Neural crest cell (in vitro differentiated cells): Measurements from ENCODE around the gene GPR15LG. TPM values are rescaled to one million over a fixed set of nuclear protein-coding genes. Genes with fewer than 3 reads are reported as not detected.
"Not testable (repeated sequence)": the region's sequence is repeated elsewhere in the genome, so short reads cannot be mapped to it uniquely, and the experiment has no call there.

Experiments
- DNase-seq: peaks from one replicate; pipeline ENCODE4 v3.0.0; 2021; ENCODE audit warnings: low read depth, mixed read lengths, low spot score
- H3K27ac Mint-ChIP-seq: one replicate; pipeline ENCODE4 v1.8.0; 2021; ENCODE audit warnings: mild to moderate bottlenecking, mixed read lengths; ENCODE audit not compliant: unreplicated experiment
- H3K27me3 Mint-ChIP-seq: 2 replicates; pipeline ENCODE4 v1.8.0; 2021; ENCODE audit warnings: low read depth, mild to moderate bottlenecking, mixed read lengths
- H3K36me3 Mint-ChIP-seq: 2 replicates; pipeline ENCODE4 v1.8.0; 2021; ENCODE audit warnings: low read depth, mild to moderate bottlenecking, mixed read lengths
- H3K4me1 Mint-ChIP-seq: 2 replicates; pipeline ENCODE4 v1.8.0; 2021; ENCODE audit warnings: mixed read lengths
- H3K4me3 Mint-ChIP-seq: one replicate; pipeline ENCODE4 v1.8.0; 2021; ENCODE audit warnings: mild to moderate bottlenecking, mixed read lengths
- H3K9me3 Mint-ChIP-seq: 2 replicates; pipeline ENCODE4 v1.8.0; 2021; ENCODE audit warnings: mixed read lengths
- CTCF ChIP-seq: fragments of 200-600 bp; sonication (generic); conservative IDR thresholded peaks from 2 replicates; pipeline ENCODE4 v1.5.0; 2021; ENCODE audit warnings: antibody characterized with exemption, mild to moderate bottlenecking
- total RNA-seq: library from RNA; stranded (reverse); gene quantifications from 2 replicates; pipeline ENCODE4 v1.2.1, GENCODE V29; 2021

Gene GPR15LG
- total RNA-seq, 1 donor from 2014 or later = not detected

GRCh38 chr10:84159076-84159685 is 14.4 kb upstream of the GPR15LG start:
- no peak for TF ChIP-seq CTCF
- no peaks in the 10 kb centered on the region for H3K9me3 Mint-ChIP-seq
- H3K4me1 Mint-ChIP-seq = no peaks in the 10 kb centered on the region
- no peak overlapping the region for H3K4me3 Mint-ChIP-seq
- DNase-seq = no peak
- H3K36me3 Mint-ChIP-seq = peaks cover 5% of the 10 kb centered on the region
- H3K27ac Mint-ChIP-seq = no peak overlapping the region
- H3K27me3 Mint-ChIP-seq = peaks cover 15% of the 10 kb centered on the region

GRCh38 chr10:84160663-84161362 is 12.8 kb upstream of the GPR15LG start:
- Mint-ChIP-seq H3K27ac (no peak overlapping the region), H3K27me3 (peaks cover 15% of the 10 kb centered on the region), H3K36me3 (no peaks in the 10 kb centered on the region), H3K4me1 (no peaks in the 10 kb centered on the region), H3K4me3 (no peak overlapping the region), H3K9me3 (no peaks in the 10 kb centered on the region)
- DNase-seq = no peak
- no peak for TF ChIP-seq CTCF

- no peak for TF ChIP-seq CTCF
- H3K36me3 Mint-ChIP-seq = no peaks in the 10 kb centered on the region
- H3K27ac Mint-ChIP-seq = no peak overlapping the region
- H3K4me1 Mint-ChIP-seq = no peaks in the 10 kb centered on the region
- no peak overlapping the region for H3K4me3 Mint-ChIP-seq
- no peak for DNase-seq
- peaks cover 15% of the 10 kb centered on the region for H3K27me3 Mint-ChIP-seq
- no peaks in the 10 kb centered on the region for H3K9me3 Mint-ChIP-seq
Observed at GRCh38 chr10:84163996-84164395, 9.6 kb upstream of the GPR15LG start.

- Mint-ChIP-seq H3K27ac (no peak overlapping the region), H3K36me3 (no peaks in the 10 kb centered on the region), H3K9me3 (no peaks in the 10 kb centered on the region), H3K4me1 (no peaks in the 10 kb centered on the region), H3K4me3 (no peak overlapping the region), H3K27me3 (peaks cover 10% of the 10 kb centered on the region)
- no peak for DNase-seq
- no peak for TF ChIP-seq CTCF
Observed at GRCh38 chr10:84164442-84164841, 9.2 kb upstream of the GPR15LG start.

GRCh38 chr10:84166620-84167288 is 6.8 kb upstream of the GPR15LG start:
- no peak for DNase-seq
- Mint-ChIP-seq H3K4me3 (no peak overlapping the region), H3K36me3 (no peaks in the 10 kb centered on the region), H3K9me3 (no peaks in the 10 kb centered on the region), H3K4me1 (peaks cover 7% of the 10 kb centered on the region), H3K27me3 (peaks cover 2% of the 10 kb centered on the region), H3K27ac (peak overlapping the region; percentile 71)
- TF ChIP-seq CTCF = no peak

GRCh38 chr10:84167289-84167653 is 6.3 kb upstream of the GPR15LG start:
- not testable (repeated sequence) for H3K36me3 Mint-ChIP-seq, DNase-seq, H3K9me3 Mint-ChIP-seq, H3K27me3 Mint-ChIP-seq, H3K4me3 Mint-ChIP-seq, H3K4me1 Mint-ChIP-seq
- H3K27ac Mint-ChIP-seq = peak overlapping the region; percentile 43

GRCh38 chr10:84168382-84168781 is 5.2 kb upstream of the GPR15LG start:
- H3K27me3 Mint-ChIP-seq, DNase-seq, H3K36me3 Mint-ChIP-seq, H3K4me1 Mint-ChIP-seq, H3K9me3 Mint-ChIP-seq, H3K27ac Mint-ChIP-seq, H3K4me3 Mint-ChIP-seq: not testable (repeated sequence)

GRCh38 chr10:84171237-84171636 is 2.4 kb upstream of the GPR15LG start:
- H3K27ac Mint-ChIP-seq, H3K4me1 Mint-ChIP-seq, H3K36me3 Mint-ChIP-seq, H3K4me3 Mint-ChIP-seq, DNase-seq, H3K27me3 Mint-ChIP-seq, H3K9me3 Mint-ChIP-seq: not testable (repeated sequence)
